ENCODE results near the gene HOXD12.

HOXD12 gene

DNA sequence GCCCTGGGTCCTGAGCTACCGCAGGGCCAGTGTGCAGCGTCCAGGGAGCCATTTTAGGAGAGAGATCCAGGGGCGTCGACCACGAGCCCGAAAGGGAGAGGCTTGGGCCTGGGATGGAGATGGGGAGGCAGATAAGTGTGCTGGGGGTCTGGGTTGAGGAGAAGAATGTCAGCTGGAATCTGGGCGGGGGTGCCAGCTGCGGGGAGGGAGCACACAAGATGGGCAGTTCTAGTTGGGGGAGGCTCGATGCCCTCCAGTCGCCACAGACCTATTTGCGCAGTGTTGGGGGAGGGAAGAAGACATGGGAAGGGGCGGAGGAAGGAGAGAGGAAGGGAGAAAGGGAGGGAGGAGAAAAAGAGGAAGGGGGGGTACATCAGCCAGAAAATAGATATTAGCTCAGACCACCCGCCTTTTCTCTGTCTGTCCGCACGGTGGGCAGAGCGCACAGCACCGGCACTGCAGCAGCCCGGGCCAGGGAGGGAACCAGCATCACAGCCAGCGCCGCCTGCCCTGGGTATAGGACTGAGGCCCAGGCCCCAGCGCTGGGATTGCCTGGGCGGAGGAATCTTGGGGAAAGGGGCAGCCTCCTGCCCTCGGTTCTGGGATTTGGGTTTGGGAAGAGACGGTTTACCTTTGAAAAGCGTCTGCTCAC lies 5.6 kb downstream of the HOXD12 start:
- DNase-seq (ENCODE audit: low spot score), result no peak

GRCh38 chr2:176105730-176106580 lies 6.4 kb downstream of the HOXD12 start:
- no peak for DNase-seq (ENCODE audit: low spot score)

DNA sequence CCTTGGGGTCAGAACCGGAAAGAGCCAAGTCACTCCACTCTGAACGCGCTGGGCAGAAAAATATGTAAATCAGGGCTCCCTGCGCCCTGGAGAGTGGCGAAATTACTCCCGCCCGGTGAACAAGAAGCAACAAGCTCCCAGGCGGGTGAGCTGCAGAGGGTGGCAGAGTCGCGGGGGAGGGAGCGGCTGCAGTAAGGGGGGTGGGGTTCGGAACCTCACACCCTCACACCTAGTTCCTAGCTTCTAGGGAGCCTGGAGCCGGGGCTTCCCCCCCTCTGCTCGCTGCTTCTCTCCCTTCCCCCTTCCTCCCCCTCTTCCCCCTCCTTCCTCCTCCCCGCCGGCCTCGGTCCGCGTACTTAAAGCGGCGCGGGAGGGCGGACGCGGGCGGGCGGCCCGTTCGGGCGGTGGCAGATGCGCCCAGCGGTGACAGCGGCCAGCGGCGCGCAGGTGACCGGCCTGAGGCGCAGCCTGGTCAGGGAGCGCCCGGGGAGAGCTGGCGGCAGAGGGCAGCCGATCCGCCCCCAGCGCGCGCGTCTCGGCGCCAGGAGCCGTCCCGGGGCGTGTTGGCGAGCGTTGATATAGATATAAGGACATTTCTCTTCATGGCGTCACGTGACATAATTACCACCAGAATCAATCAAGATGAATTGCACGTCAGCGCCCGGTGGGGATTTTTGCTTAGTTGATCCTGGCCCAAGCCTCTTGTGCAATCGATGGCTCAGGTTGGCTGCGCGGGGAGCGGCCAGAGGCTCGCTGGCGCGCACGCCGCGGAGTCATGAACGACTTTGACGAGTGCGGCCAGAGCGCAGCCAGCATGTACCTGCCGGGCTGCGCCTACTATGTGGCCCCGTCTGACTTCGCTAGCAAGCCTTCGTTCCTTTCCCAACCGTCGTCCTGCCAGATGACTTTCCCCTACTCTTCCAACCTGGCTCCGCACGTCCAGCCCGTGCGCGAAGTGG lies 7.3 kb downstream of the HOXD12 start, which contains the start of gene HOXD11:
Gene HOXD11, plus strand, starts transcription at position 700 of the 959 bp plus-strand sequence. Its CDS starts 76 bp downstream, at position 776.
- no peak for DNase-seq (ENCODE audit: low spot score)

GRCh38 chr2:176107731-176108181 lies 8.2 kb downstream of the HOXD12 start:
- no peak for DNase-seq (ENCODE audit: low spot score)

GRCh38 chr2:176109192-176109901 lies 9.8 kb downstream of the HOXD12 start:
- DNase-seq (ENCODE audit: low spot score), result no peak

DNA sequence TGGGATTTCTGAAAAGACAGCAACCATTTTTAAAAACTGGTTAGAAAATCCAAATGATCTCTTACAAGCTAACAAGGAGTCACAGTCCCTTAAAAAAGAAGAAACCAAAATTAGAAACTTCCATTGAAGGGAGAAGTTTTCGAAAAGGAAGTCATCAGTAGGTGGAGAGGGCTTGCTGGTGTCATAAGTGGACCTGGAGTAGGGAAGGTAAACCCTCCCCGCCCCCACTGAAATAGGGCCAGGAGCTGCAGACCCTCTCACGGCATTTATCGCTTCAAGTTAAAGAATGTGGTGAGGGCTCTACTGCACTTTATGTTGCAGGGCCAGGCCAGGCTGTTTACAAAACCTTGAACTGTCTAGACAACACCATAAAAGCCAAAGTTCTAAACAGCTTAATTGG lies 10.4 kb downstream of the HOXD12 start:
- DNase-seq (ENCODE audit: low spot score), result no peak

DNA sequence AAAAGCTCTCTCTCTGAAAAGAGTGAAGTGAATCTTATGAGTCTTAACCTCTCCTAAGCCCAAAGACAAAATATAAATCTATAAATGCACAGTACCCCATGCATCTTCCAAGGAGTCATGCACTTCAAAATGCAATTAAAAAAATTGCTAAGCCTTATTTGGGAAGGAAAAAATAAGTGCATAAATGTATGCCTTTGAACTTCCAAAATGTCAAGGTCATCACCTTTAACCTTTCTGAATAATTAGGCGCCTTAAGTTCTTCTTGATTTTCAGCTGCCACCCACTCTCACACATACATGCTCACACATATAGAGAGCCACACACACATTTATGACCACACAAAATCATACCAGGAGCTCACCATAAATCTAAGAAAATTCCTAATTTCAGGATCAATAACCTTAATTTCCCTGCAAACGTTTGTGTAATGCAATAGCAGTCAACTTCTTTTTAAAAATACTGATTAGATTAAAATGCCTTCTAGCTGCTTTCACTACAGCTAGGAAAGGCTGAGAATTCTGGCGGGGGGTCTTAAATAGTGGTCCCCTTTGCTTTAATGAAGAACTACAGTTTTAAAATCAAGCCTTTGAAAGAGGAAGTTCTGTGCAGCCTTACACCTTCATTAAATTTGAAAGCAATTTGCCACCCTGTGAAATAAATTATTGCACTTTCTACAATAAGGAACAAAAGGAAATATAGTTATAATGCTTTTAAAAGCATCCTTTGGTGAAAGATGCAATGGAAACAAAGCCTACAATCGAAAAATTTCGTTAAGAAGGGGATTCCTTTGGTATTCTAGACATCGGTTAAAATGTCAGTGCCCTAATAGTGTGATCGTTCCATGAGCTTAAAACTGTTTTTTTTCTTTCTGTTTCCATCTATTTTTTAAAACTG lies 11.1 kb downstream of the HOXD12 start:
- DNase-seq (ENCODE audit: low spot score), result no peak

DNA sequence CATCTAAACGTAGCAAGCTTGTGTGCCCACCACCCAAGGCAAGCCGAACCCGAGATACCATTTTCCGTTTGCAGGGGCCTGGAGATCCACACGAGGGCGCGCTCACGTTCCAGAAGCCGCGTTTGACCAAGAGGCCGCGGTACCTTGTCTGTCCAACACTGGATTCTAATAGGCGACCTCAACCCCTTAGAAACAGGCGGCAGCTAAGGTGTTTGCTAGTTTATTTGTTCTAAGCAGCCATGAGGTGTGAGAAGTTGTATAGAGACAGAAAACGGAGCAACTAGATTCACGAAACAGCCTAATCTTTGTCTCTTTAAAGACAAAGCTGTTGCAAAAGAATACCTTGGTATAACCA lies 11.7 kb downstream of the HOXD12 start:
- peak; percentile 62 for DNase-seq (ENCODE audit: low spot score)

DNA sequence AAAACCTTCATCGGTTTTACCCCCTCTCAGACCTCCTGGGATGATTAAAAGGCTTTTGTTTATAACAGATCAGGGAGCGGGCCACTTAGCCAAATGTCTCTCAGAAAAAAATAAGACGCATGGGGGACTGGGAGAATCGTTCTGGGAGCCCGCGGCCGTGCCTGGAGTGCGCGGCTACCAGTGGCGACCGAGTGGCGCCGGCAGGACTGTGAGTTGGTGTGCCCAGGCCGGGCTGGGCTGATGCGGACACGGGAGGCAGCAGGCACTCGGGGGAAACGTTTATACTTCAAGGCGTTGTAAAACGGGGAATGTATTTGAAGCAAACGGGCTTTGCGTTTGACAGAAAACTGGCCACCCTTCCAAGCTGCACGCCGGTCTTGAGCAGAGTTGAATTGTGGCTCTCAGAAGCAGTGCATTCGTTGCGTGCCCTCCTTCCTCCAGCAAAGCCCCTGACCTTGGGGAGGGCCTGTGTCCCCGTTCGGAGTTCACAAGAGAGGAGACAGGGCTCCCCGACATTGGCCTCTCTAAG lies 12.3 kb downstream of the HOXD12 start:
- no peak for DNase-seq (ENCODE audit: low spot score)

DNA sequence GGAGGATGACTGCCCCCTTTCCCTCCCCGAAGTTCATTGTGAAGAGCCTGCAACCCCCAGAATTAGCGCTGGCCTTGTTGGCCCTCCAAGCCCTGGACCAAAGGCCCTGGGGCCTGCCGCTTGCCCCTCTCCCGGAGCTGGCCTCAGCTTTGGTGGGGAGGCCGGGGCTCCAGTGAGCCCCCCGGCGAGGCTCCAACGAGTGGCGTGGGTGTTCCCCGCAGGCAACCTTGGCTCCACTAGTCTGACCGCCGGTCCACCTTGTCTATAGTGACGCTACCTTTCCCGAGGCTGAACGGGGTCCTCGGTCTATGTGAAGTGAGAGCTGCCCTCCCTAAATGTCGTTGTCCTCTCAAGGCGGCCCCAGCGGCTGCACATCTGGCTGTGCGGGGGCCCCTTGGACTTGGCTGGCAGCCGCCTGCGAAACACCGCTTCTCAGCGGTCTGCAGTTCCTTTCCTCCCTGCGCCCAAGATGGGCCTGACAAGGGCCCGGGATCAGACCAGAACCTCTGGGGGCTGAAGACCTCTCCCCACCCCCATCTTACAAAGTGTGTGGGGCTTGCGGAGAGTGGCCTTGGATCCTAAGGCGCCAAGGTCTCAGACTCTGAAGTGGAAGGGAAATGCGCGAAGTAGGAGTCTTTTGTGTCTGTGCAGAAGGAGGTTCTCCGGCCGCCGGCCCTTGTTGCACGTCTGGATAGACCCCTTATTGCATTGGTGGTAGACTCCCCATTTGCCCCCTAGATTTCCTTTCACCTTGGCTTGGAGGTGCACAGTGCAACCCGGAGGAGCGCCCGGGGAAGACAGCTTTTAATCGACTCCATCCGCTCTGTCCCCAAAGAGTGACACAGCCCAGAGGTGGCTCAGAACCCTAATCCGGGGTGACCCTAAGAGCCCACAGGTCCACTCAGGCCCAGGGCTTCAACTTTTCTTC lies 13.0 kb downstream of the HOXD12 start:
- DNase-seq (ENCODE audit: low spot score), result no peak

GRCh38 chr2:176114120-176114929 lies 14.7 kb downstream of the HOXD12 start:
- no peak for DNase-seq (ENCODE audit: low spot score)

DNA sequence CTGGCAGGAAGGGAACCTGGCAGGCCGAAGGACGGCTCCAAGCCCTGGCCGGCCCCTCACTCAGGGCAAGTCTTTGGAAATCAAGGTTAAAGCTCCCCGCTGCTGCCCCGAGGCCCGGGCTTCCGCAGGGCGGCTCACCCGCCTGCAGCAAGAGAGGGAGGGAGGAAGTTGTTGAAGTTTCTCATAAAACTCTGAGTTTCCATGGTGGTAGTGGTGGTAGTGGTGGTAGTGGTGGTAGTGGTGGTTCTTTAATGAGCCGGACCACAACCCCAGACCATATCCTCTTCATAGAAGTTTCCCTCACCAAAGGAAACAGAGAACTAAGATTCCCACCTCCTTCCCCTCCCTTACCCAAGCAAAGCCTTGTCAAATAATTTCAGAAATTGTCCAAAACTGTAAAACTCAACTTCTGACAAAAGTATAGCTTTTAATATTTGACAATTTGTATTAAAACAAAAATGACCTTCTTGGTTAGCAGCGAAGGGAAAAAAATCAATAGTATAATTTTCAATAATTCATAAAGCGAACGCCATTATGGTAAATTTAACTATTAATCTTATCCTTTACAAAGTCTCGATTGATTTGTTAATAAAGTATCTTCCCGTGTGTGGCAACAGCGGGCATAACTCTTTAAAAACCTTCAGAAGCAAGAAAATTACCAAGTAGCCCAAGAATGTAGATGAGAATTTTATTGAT lies 15.5 kb downstream of the HOXD12 start:
- DNase-seq (ENCODE audit: low spot score), result no peak

DNA sequence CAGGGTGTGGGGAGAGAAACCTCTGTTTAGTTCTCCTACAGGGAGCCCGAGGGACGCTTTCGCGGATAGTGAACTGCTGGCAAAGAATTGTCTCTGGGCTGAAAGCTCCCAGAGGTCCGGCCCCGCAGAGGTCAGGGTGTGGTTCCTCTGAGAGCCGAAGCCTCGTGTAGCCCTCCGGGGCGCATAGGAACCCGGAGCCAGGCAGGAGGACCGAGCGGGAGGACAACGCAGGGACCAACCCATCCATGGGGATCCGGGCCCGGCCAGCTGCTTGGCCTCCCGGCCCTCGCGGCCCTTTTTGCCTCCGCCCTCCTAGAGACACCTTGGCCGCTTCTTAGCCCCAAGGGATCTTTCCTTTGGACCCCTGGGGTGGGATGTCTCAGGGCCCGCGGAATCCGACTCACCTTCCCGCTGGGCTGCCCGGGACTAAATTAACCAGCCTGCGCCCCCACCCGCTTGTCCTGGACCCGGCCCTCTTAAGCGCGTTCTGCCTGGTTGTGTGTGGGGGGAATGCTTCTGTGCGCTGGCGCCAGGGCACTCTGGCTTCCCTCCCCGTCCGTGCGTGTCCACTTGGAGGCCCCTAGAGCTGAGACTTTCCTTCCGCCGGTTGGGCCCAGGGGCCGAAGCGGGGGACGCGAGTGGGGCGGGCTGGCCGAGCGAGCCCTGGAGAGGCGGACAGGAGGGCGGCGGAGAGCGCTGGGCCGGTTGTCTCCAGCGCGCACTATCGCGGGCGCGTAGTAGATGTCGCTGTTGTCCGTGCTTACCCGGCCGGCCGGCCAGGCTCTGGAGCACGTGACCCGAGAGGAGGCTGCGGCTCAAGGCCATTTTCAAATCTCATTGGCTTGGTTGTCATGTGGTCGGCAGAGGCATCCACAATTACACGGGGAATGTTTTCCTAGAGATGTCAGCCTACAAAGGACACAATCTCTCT lies 16.6 kb downstream of the HOXD12 start, which contains the start of gene HOXD10:
Gene HOXD10, plus strand, starts transcription at position 896 of the 931 bp plus-strand sequence. CDS start 56 bp downstream, outside the sequence.
- peak; percentile 80 for DNase-seq (ENCODE audit: low spot score)

DNA sequence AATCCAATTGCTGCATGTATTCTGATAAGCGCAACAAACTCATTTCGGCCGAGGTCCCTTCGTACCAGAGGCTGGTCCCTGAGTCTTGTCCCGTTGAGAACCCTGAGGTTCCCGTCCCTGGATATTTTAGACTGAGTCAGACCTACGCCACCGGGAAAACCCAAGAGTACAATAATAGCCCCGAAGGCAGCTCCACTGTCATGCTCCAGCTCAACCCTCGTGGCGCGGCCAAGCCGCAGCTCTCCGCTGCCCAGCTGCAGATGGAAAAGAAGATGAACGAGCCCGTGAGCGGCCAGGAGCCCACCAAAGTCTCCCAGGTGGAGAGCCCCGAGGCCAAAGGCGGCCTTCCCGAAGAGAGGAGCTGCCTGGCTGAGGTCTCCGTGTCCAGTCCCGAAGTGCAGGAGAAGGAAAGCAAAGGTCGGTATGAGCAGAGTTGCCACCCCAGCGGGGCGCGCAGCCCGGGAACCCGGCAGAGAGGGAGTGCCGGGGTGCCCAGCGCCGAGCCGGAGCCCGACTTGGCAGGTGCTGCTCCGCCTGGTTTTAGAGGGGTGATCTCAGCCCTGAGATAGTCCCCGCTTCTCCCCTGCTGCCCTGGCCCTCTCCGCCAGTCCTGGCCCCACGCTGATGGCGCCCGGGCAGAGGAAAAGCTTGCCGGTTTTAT lies 17.7 kb downstream of the HOXD12 start:
- DNase-seq (ENCODE audit: low spot score), result no peak

- DNase-seq (ENCODE audit: low spot score), result no peak
Observed at GRCh38 chr2:176117823-176118371, 18.3 kb downstream of the HOXD12 start.

All from kidney capillary endothelial cell (primary cell).